Duodenal mucosa (tissue), 2 donors: ENCODE results near the gene MGAM2.

Experiments used
- H3K27ac ChIP-seq: one replicate; pipeline ENCODE4 v1.7.0; 2013; ENCODE audit warnings: low read depth, low read length
- H3K27me3 ChIP-seq, 2 donors: one replicate each; pipeline ENCODE4 v1.7.0; 2013; ENCODE audit warnings: low read length in 2 of 2, control low read depth in 1 of 2; ENCODE audit not compliant: insufficient read depth in 2 of 2, control insufficient read depth in 1 of 2
- H3K36me3 ChIP-seq, 2 donors: one replicate each; pipeline ENCODE4 v1.7.0; 2013; ENCODE audit warnings: low read length in 2 of 2, control low read depth in 1 of 2; ENCODE audit not compliant: insufficient read depth in 2 of 2, control insufficient read depth in 1 of 2
- H3K4me1 ChIP-seq, 2 donors: one replicate each; pipeline ENCODE4 v1.7.0; 2013; ENCODE audit warnings: low read length in 2 of 2, control low read depth in 1 of 2; ENCODE audit not compliant: insufficient read depth in 2 of 2, control insufficient read depth in 1 of 2
- H3K4me3 ChIP-seq, 2 donors: one replicate each; pipeline ENCODE4 v1.7.0; 2013; ENCODE audit warnings: low read length in 2 of 2, low read depth in 1 of 2
- H3K9ac ChIP-seq, 2 donors: one replicate each; pipeline ENCODE4 v1.7.0; 2013; ENCODE audit warnings: low read length in 2 of 2, low read depth in 1 of 2
- H3K9me3 ChIP-seq, 2 donors: one replicate each; pipeline ENCODE4 v1.7.0; 2013; ENCODE audit warnings: low read length in 2 of 2, control low read depth in 1 of 2; ENCODE audit not compliant: control insufficient read depth in 1 of 2

MGAM2 gene

GRCh38 chr7:142188154-142188553 is 76.6 kb downstream of the MGAM2 start:
- H3K27ac ChIP-seq, result no peak overlapping the region
- peaks cover 25 to 52% of the 10 kb centered on the region in 2 donors for H3K36me3 ChIP-seq
- no peak overlapping the region for H3K9ac ChIP-seq
- no peaks in the 10 kb centered on the region for H3K4me1 ChIP-seq
- no peak overlapping the region for H3K4me3 ChIP-seq
- no peaks in the 10 kb centered on the region for H3K9me3 ChIP-seq
- H3K27me3 ChIP-seq, result no peaks in the 10 kb centered on the region

- Histone ChIP-seq H3K4me3 (no peak overlapping the region), H3K4me1 (no peaks in the 10 kb centered on the region), H3K9ac (no peak overlapping the region), H3K27me3 (no peaks in the 10 kb centered on the region), H3K36me3 (peaks cover 24 to 52% of the 10 kb centered on the region in 2 donors), H3K9me3 (no peaks in the 10 kb centered on the region), H3K27ac (no peak overlapping the region)
Measured at GRCh38 chr7:142188846-142189245, 77.3 kb downstream of the MGAM2 start.

- Histone ChIP-seq H3K4me3 (no peak overlapping the region), H3K9ac (no peak overlapping the region), H3K27ac (no peak overlapping the region), H3K4me1 (no peaks in the 10 kb centered on the region), H3K36me3 (peaks cover 26 to 59% of the 10 kb centered on the region in 2 donors), H3K9me3 (no peaks in the 10 kb centered on the region), H3K27me3 (no peaks in the 10 kb centered on the region)
Measured at GRCh38 chr7:142194201-142194600, 82.7 kb downstream of the MGAM2 start.

- H3K4me3 ChIP-seq, result no peak overlapping the region
- H3K36me3 ChIP-seq, result peaks cover 24 to 57% of the 10 kb centered on the region in 2 donors
- no peaks in the 10 kb centered on the region for H3K4me1 ChIP-seq
- no peaks in the 10 kb centered on the region for H3K9me3 ChIP-seq
- H3K9ac ChIP-seq, result no peak overlapping the region
- no peaks in the 10 kb centered on the region for H3K27me3 ChIP-seq
- H3K27ac ChIP-seq, result no peak overlapping the region
Measured at GRCh38 chr7:142196066-142196840, 84.7 kb downstream of the MGAM2 start.

GRCh38 chr7:142200206-142200605 is 88.7 kb downstream of the MGAM2 start:
- Histone ChIP-seq H3K4me1 (no peaks in the 10 kb centered on the region), H3K4me3 (no peak overlapping the region), H3K27me3 (no peaks in the 10 kb centered on the region), H3K36me3 (peaks cover 22 to 58% of the 10 kb centered on the region in 2 donors), H3K9ac (no peak overlapping the region), H3K27ac (no peak overlapping the region), H3K9me3 (no peaks in the 10 kb centered on the region)

GRCh38 chr7:142228537-142229104 is 117.1 kb downstream of the MGAM2 start:
- no peaks in the 10 kb centered on the region for H3K27me3 ChIP-seq
- H3K4me3 ChIP-seq, result no peak overlapping the region
- H3K36me3 ChIP-seq, result peaks cover 14 to 18% of the 10 kb centered on the region in 2 donors
- no peak overlapping the region for H3K9ac ChIP-seq
- H3K4me1 ChIP-seq, result no peaks in the 10 kb centered on the region
- no peaks in the 10 kb centered on the region for H3K9me3 ChIP-seq
- no peak overlapping the region for H3K27ac ChIP-seq

DNA sequence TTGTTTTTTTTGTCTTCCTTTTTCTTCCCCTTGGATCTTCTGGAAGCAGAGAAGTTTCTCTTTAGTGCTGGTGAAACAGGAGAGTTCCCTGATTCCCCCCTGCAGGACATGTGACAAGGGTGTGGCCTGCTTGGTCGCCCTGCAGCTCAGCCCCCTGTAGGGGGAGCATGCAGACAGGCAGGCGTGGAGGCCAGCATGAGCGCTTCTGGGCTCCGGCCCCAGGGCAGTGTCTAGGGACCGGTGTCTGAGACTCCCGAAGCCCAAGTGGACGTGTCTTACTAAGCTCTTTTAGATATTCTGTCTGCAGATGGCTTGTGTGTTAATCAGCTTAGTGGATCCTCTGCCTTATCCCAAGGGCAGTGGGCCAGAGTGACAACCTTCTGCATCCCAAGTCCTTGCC is 120.2 kb downstream of the MGAM2 start:
- H3K27ac ChIP-seq, result no peak overlapping the region
- no peaks in the 10 kb centered on the region for H3K9me3 ChIP-seq
- H3K36me3 ChIP-seq, result peaks cover 4 to 11% of the 10 kb centered on the region in 2 donors
- H3K4me1 ChIP-seq, result no peaks in the 10 kb centered on the region
- no peak overlapping the region for H3K9ac ChIP-seq
- H3K27me3 ChIP-seq, result no peaks in the 10 kb centered on the region
- H3K4me3 ChIP-seq, result no peak overlapping the region

- H3K9ac ChIP-seq, result no peak overlapping the region
- no peaks in the 10 kb centered on the region for H3K9me3 ChIP-seq
- no peaks in the 10 kb centered on the region for H3K4me1 ChIP-seq
- H3K27ac ChIP-seq, result no peak overlapping the region
- peaks cover 3 to 6% of the 10 kb centered on the region in 2 donors for H3K36me3 ChIP-seq
- H3K27me3 ChIP-seq, result no peaks in the 10 kb centered on the region
- H3K4me3 ChIP-seq, result no peak overlapping the region
Measured at GRCh38 chr7:142240546-142240945, 129.0 kb downstream of the MGAM2 start.

- Histone ChIP-seq H3K27me3 (no peaks in the 10 kb centered on the region), H3K9me3 (no peaks in the 10 kb centered on the region), H3K36me3 (peaks cover 3 to 6% of the 10 kb centered on the region in 2 donors), H3K4me1 (no peaks in the 10 kb centered on the region), H3K4me3 (no peak overlapping the region), H3K27ac (no peak overlapping the region), H3K9ac (no peak overlapping the region)
Measured at GRCh38 chr7:142243823-142244222, 132.3 kb downstream of the MGAM2 start.

DNA sequence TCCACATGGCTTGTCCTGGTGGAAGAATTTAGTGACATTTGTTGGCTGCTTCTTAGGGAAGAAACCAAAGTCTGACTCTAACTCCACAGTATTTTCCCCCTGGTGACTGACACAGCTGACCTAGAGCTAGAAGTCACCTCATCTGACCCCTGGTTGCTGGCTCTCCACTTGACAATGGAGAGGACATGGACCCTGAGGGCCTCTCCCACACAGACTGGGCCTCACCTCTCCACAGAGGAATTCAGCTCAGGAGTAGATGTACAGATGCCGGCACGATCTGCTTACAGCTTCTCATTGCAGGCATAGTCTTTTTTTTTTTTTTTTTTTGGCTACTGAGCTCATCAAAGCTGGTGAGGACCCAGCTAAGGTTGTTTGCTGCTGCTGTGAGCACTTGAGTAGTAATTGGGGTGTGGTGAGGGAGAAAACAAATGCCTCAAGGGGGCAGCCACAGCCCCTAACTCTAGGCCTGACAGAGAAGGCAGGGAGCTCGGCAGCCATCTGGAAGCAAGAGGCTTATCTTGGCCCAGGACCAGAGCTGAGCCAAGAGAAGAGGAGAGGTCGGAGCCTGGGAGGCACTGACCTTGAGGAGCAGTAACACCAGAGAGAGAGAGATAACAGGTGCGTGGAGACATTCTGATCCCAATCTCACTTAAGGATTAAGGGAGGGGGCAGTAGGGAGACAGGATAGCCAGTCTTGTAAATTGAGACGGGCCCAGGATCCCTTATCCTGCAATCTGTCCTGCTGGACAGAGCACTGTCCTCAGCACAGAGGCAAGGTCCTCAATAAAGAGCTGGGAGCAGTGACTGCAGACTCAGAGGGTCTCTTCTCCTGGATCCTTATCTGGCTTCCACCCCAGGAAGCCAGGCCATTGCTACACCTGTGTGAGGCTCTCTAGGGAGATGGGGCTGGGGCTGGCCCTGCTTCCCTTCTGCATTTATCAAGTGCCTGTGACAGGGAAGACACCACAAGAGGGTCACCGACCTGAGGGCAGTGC is 136.9 kb downstream of the MGAM2 start:
- Histone ChIP-seq H3K4me3 (no peak overlapping the region), H3K9ac (no peak overlapping the region), H3K27ac (no peak overlapping the region), H3K9me3 (no peaks in the 10 kb centered on the region), H3K36me3 (no peaks in the 10 kb centered on the region), H3K4me1 (peaks cover 0 to 3% of the 10 kb centered on the region in 2 donors), H3K27me3 (no peaks in the 10 kb centered on the region)
